Activated naive CD4-positive, alpha-beta T cell (primary cell): Measurements from ENCODE around the gene EFHC1.

Experiments
- DNase-seq, 4 experiments: peaks; one replicate each; lab custom pipeline; 2025; lab: John Stamatoyannopoulos, UW

The EFHC1 gene

DNA sequence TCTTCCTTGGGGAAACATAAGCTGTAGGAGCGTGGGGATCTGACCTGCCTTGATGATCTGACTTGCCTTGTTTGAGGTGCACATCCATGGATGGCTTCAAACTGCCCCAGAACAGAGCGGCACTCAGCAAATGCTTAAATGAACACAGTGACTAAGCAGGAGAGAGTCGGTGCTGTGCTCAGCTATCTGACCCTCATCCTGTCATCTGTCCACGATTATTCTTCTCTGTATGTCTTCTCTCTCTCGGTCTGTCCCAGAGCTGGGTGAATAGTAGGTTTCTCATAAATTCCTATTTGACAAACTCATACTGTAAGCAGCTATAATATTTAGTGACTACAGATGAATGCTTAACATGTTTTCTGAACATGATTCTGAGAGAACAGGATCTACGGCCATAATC is 119.5 kb downstream of the EFHC1 start:
- no peak for DNase-seq

DNA sequence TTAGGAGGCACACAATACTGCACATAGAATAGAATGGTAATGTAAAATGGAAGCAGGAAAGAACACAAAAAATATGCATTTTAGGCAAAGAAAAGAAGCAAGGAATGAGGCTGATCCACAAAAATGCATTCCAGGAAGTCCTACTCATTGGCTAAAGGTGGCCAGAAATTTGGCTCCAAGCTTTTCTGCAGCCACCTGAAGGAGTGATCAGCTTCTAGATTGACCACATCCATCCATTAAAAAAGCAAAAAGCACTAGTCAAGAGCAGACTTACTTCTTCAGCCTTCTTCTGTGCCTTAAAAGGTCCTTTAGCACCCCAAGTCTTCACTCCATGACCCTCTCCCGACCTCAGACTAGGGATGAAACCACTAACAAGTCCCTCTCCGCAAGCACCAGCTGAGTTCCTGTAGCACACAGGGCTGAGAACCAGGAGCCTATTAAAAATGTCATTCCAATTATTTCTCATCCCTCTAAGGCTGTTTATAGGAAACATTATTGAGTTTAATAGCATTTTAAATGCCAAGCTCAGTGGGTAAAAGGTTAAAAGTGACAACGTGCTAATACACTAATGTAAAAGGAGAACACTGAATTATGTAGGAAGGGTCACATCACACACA is 120.3 kb downstream of the EFHC1 start:
- no peak for DNase-seq

DNA sequence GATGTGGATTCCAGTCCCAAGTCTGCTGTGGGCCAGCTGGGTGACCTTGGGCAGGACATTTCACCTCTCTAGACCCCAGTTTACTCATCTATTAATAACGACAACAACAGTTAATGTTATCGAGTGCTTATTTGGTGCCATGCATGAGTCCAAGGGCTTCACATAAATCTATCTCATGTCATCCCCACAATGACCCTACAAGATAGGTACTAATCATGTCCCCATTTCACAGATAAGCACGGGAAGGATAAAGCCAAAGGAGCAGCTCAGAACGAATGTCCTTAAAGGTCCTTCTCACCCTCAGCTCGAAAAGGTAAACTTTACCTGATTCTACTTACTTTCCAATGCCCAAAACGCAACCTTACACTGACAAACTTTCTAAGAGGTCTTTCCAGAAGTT is 121.0 kb downstream of the EFHC1 start:
- no peak for DNase-seq

DNA sequence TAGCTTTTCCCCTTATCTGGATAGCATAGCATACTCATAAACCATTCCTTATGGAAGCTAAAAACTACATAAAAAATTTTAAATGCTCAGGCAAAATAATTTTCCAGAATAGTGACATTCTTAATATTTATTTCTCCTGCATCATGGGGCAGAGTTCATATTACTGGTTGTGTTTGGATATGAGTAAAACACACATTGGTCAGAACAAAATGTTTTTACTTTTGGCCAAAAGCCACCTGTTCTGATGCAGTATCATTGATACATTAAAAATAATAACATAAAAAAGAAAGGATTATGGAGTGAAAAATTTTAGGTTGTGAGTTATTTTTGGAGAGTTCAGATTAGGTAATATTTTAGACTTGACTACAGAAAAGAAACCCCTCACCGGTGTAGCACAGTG is 123.1 kb downstream of the EFHC1 start:
- no peak for DNase-seq

DNA sequence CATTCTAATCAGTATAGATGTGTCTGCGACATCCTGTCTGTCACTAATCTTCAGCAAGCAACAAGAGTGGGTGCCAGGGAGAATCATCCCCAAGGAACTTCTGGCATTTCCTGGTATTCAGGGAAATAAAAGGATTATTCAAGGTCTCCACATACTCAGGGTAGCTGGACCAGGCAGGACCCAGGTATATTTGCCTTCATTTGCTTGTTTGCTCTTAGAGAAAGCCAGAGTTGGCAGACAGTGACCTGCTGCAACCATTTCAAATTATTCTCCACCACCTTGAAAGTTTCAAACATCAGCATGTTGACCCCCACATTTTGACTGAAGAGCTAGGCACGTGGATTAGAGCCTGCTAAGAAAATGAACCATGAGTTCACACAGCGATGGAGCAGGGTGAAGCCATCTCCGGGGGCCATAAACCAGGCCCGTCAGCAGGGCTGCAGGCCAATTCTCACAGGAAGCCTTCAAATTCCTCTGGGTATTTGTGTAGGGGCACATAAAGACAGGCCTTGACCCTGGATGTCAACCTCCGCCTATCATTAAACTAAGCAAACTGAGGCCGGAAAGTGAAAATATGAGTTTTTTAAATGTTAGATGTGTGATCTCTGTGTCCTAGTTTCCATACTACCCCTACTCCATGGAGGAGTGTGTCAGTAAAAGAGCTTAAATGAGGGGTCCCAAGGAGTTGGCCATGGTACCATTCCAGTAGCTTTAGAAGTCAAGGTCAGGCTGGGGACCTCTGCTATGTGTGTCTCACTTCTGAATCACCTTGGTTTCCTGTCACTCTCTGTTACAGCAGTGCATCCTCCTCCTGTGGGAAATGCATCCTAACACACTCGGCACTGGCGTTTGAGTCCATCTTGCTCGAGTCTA is 123.8 kb downstream of the EFHC1 start:
- DNase-seq = no peak

DNA sequence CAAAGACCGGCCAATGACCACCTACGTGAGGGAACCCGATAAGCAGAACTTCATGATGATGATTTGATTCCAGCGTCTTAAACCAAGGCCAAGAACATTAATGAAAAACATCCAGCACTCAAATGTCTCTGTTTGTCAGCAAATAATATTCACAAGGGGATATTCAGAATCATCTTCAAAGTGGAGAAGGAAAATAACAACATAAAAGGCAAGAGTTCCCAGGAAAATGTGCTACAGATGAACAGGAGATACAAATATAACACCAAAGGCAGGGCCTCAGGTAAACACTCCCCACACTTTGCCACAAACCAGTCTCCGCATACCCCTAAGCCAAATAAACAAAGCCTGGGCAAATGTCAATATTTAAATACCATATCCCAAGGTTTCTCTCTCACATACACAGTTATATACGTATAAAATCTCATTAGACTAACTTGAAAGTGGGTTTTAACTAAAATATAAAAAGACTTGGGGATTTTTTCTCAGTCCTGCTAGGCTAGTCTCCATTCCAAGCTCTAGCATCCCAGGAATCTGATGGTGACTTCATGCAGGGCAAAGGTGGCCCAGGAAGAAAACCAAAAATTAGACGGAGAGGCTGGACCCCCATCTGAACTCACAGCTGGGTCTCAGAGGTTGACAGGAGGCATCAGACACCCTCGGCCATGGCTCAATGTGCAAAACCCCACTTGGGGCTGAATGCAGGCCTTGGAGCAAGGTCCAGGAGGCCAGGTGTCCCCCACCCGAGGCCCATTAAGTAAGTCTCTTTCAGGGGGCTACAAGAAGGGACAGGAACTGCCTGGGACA is 124.7 kb downstream of the EFHC1 start:
- DNase-seq = no peak

DNA sequence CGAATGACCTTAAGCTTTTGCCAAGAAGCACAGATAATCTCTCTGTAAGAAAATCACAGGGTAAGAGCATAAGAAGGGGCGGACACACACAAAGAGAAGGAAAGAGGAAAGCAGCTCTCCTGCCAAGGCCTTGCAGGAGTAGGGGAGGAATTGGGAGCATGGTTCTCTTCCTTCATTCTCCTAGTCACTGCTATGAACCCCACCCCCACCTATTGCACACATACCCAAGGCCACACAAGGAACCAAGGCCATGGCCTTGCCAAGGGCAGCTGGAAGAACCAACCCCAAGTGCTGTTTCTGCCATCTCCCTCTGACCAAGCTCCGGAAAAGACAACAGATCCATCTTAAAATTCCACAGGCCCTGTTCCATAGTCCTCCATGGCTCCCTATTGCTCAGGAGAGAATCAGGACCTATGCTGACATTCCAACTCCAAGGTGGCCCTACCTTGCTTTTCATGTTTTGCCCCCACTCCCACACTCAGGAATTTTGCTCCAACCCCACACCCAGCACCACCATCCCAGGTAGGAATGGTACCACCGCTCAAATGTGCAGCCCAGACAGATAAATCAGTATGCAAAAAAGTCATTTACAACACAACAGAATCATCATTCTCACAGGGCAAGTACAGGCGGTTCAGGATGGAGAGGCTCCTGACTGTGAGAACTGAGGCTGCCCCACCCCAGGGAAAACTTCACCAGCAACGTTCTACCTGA is 125.4 kb downstream of the EFHC1 start:
- DNase-seq = no peak

DNA sequence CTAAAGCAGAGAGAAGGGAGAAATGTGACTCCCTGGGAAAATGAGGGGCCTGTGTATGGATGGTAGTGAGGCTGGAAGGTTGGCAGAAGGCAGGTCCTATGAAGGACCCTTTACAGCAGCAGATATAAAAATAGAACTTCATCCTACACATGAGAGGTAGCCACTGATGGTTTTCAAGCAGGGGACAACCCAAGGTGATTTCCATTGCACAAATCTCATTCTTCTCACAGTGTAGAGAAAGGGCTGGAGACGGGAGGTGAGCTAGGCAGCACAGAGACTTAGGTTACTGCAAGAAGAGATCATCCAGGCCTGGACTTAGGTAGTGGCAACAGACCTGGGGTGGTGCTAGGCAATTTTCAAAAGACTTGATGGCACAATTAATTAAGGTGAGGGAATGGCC is 126.0 kb downstream of the EFHC1 start:
- DNase-seq = no peak

DNA sequence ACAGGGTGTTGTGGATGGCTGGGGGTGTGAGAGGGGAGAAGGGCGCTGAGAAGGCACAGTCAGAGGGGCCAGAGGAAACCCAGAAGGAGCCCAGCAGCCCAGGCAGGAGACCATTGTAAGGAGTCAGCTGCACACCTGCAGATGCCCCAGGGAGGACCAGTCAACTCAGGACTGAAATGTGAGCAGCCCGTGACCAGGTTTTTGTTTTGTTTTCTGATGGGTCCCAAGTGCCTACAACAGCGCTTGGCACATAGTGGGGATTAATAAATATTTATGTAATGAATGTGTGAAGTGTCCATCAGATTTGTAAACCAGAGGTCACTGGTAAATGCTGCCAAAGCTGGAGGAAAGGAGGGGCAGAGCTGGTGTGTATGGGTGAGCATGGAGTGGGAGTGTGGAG is 126.5 kb downstream of the EFHC1 start:
- no peak for DNase-seq

DNA sequence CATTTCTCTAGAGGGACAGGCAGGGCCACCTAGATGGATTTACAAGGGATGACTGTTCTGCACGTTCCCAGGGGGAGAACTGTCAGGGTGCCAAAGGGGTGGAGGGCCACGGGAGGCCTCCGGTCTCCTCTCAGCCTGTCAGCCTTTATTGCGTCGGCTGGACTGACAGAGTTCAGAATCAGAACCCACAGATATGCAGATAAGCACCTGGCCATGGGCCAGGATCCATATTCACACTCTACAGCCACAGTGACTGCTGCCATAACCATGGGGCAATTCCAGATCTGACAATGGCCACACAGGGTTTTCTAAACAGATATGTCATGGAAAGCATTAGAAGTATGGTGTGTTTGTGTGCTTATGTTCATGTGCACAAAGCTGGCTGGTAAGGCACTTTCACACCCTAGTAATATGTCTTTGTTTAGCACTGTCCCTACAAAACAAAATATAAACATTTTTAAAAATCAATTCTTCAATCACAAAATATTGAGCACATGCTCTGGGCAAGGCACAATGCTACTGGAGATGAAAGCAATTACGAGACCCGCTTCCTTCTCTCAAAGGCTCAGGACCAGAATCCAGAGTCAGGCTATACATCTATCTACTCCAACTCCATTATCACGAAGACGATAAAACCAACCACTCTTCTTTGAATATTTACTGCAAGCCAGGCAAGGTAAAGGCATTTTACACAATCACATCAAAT is 127.7 kb downstream of the EFHC1 start:
- no peak for DNase-seq

DNA sequence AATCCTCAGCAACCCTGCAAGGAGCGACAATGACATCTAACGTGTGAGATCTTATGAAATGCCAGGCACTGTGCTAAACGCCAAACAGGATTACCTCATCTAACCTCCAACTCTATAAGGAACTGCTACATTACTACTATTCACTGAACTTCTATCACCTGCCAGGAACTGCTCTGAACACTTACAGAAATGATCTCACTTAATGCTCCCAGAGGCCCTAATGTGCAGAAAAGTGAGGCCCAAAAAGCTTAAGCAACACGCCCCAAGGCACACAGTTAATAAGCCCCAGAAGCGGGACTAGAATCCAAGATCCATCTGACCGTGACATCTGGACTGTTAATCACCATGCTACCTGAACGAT is 128.2 kb downstream of the EFHC1 start:
- DNase-seq = no peak

DNA sequence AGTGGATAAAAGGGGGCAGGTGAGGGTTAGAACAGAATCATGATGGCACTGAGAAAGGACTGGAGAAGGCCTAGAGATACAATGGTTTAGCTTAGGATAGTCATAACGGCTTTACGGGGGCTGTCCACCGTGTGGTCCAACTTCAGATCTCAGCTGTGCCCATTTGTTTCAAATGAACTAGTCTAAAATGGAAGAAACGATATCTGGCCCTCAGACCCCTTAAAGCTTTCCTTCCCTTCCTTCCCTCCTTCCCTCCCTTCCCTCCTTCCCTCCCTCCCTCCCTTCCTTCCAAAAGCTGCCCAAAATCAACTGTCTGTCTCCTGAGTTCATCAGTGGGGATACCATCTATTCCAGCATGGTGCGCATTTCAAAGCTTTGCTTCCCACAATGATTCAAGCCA is 128.9 kb downstream of the EFHC1 start:
- DNase-seq = no peak

DNA sequence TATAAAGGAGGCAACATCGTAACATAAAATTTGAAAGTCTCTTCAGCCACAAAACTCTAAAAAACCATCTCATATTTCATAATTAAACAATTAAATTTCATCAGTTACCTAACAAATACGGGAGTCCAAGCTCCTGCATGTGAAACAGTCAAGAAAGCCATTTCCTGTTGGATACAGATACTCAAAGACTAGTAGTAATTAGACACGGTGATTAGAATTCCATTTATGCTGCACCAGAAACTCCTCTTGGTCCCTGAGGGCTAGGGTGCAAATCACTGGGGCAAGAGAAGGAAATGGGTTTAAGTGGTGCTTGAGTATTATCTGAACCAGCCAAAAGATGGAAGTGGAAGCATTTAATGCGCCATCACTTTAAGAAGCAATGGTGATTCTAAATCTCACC is 129.3 kb downstream of the EFHC1 start:
- no peak for DNase-seq

DNA sequence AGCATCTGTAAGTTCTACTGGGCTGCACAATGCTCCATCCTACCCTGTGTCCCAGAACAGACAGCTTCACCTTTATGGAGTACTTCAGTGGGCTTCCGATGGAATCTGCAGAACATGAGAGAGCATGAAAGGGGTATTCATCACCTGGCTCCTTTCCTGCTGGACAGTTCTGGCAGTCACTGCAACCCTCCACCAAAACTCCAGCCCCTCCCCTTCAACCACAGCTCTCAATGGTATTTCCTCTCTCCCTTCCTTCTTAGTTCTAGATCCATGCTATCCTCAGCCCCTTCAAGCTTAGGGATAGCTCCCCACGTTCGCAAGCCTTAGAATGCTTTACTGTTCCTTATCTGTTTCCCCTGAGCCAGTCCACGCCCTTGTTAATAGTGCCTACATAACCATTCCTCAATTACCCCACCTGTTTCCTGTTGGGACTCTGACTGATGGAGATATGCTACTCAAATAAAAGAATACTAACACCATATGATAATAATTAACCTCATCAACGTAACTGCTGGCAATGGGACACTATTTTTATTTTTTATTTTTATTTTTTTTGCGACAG is 130.0 kb downstream of the EFHC1 start:
- no peak for DNase-seq

DNA sequence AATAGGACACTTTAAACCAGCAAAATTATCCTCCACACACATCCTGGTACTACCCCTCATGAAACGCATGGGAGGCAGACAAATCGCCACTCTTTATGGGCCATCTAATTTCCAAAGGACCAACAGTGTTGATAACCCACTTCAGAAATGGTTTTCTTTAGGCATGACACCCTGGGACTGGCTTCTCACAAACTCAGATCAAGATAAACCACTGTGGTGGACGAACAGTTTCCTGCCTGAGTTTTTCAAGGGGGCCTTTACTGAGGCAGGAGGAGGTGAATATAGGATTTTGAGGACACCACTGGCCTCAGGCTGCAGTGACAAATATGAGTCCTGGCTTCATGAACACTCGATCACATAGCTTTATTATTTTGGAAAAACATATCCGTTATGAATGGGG is 130.7 kb downstream of the EFHC1 start:
- no peak for DNase-seq

DNA sequence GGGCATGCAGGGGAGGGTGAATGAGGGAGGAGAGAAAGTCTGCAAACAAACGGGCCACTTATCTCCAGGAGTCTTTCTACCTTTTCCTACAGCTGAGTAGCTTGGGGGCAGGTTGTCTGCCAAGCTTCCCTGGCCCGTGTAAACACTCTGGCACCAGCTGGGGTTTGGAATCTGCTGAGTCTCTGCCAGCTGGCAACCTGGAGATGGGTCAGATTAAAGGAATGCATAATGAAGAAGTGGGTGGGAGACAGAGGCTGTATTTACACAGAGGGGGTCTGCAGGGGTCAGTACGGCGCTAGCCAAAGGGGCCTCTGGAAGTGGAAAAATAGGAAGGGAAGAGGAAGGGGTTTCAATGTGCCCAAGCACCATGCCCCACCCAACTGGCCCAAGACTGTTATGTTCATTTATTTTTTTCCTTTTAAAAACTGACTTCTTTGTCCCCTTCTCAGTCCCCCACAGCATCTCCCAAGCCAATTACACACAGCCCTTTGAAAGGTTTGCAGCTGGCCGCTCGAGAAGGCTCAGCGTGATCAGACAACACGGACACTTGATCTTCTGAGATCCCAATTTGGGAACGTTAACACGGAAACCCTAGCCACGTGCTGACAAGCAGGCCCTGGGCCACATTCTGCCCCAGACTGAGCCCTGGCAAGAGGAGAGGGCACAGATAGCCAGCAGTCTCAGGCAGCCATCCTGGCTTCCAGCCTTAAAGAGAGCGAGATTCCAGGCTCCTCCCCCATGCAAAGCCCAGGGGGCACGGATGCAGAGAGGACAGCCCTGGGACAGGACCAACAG is 131.5 kb downstream of the EFHC1 start:
- no peak for DNase-seq

DNA sequence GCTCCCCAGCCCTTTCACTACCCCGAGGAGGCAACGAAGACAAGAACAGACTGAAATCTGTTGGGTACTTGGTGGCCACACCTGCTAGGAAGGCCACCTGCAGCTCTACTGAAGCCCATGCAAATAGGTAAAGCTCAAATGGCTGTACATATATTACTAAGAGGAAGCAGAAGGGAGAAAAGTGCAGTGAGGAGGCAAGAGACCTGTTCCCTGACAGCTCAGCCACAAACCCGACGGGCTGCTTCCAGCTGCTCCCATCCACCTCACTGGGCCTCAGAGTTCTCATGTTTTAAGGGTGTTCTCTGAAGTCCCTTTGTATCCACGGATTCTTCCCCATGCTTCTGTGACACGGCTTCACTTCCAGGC is 132.1 kb downstream of the EFHC1 start:
- no peak for DNase-seq

DNA sequence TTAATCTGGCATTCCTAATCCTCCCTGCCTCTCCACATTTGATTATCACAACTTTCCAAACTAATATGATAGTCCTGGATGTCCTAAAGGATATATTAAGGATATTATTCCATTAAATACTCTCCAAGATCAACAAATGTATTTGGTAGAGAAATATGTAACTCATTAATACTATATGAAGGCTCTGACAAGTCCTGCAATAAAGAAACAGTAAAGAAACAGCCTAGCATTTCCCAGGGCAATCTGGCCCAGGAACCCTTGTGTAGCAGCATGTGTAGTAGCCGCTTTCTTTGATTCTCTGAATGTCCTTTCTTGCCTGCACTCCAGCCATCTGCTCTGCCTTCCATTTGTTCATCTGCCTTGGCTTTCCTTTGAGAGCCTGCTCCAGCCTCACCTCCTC is 133.0 kb downstream of the EFHC1 start:
- no peak for DNase-seq

DNA sequence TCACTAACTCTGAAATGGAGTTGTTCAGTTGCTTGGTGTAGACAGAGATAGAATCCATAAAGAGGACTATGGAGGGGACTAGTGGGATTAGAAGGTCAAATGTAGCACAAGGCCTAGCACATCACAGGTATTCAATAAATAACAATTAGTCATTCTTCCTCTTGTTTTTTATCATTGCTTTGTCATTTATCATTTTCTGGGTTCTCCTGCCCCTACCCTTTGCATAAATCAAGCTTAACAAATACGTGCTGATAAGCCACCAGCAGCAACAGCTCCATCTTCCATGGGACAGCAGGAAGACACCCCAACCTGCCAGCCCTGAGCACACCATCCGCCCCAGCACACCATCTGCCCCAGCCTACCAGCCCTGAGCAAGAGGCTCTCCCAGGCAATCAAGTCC is 133.6 kb downstream of the EFHC1 start:
- DNase-seq = no peak

DNA sequence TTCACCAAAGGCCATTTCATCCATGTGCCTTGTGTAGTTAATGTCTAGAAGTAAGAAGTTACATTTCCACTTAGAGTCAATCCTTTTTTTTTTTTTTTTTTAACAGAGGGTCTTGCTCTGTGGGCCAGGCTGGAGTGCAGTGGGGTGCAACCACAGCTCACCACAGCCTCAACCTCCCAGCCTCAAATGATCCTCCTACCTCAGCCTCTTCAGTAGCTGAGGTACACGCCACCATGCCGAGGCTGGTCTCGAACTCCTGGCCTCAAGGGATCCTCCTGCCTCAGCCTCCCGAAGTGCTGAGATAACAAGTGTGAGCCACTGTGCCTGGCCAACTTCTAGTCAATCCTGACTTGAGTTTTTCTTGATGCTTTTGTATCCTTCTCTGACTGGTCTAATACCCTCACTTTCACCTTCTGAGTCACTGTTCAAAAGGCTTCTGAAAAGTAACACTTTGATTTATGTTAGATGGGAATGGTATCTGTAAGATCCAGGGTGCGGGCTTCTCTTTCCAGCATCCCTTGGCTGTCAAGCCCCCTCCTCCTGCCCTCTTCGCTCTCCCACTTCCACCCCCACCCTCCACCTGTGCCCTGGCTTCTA is 134.6 kb downstream of the EFHC1 start:
- no peak for DNase-seq
